ENCODE data around the gene BCAR1. TPM values are rescaled to one million over a fixed set of nuclear protein-coding genes. Genes with fewer than 3 reads are reported as not detected.

BCAR1 gene
- total RNA-seq, 4 donors from 2014 or later: 125 to 201 (median 154) TPM

DNA sequence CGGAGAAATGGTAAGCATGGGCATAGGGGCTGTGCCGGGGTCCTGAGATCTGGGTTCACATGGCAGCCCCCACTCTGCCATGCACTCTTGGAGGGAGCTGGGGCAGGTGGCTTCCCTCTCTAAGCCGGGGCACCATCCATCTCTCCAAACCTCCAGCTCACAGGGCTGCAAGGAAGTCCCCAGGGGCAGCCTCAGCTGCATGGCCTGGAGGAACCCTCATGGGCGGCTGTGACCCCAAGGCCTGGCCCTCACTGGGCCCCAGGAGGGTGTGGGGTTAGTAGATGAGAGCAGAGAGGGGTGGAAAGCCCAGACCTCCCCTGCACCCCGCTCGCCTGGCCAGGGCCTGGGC lies 47.0 kb downstream of the BCAR1 start:
- no peak overlapping the region for H3K4me3 ChIP-seq
- in situ Hi-C loops (cut with MboI; ENCODE audit: low pct_ligation_motif_present in 1 of 4, low pct_unique_long_range_greater_than_20kb in 1 of 4, low sequenced_read_pairs in 3 of 4): loop anchor here in 2 of 4 donors (10.0 to 25.0 kb wide), 3 partner anchors 180 to 558 kb away; no protein-coding TSS in a partner anchor
- no peaks in the 10 kb centered on the region for H3K36me3 ChIP-seq
- intact Hi-C loops (cut with DNase I; ENCODE audit: low total_unique reads): no loop called here
- H3K27me3 ChIP-seq: no peaks in the 10 kb centered on the region
- 88% methylated on average over 3 of the region's 6 CpGs; no CpG with 5 or more reads in 1 of the 2 donors for WGBS, 2 donors (ENCODE audit: low coverage in 1 of 2)
- no peak overlapping the region for H3K27ac ChIP-seq
- no peak for DNase-seq
- no peaks in the 10 kb centered on the region for H3K9me3 ChIP-seq
- H3K4me1 ChIP-seq: peaks cover 0 to 9% (median 0%) of the 10 kb centered on the region in 4 donors
- TF ChIP-seq, protein P1, sequence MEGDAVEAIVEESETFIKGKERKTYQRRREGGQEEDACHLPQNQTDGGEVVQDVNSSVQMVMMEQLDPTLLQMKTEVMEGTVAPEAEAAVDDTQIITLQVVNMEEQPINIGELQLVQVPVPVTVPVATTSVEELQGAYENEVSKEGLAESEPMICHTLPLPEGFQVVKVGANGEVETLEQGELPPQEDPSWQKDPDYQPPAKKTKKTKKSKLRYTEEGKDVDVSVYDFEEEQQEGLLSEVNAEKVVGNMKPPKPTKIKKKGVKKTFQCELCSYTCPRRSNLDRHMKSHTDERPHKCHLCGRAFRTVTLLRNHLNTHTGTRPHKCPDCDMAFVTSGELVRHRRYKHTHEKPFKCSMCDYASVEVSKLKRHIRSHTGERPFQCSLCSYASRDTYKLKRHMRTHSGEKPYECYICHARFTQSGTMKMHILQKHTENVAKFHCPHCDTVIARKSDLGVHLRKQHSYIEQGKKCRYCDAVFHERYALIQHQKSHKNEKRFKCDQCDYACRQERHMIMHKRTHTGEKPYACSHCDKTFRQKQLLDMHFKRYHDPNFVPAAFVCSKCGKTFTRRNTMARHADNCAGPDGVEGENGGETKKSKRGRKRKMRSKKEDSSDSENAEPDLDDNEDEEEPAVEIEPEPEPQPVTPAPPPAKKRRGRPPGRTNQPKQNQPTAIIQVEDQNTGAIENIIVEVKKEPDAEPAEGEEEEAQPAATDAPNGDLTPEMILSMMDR (IDR thresholded peaks at IDR 0.05): no peak
- TF ChIP-seq POLR2A (IDR thresholded peaks at IDR 0.05): no peak
- TF ChIP-seq POLR2AphosphoS5 (IDR thresholded peaks at IDR 0.05): no peak
- no peak for TF ChIP-seq EP300 (IDR thresholded peaks at IDR 0.05; ENCODE audit: low read depth)

DNA sequence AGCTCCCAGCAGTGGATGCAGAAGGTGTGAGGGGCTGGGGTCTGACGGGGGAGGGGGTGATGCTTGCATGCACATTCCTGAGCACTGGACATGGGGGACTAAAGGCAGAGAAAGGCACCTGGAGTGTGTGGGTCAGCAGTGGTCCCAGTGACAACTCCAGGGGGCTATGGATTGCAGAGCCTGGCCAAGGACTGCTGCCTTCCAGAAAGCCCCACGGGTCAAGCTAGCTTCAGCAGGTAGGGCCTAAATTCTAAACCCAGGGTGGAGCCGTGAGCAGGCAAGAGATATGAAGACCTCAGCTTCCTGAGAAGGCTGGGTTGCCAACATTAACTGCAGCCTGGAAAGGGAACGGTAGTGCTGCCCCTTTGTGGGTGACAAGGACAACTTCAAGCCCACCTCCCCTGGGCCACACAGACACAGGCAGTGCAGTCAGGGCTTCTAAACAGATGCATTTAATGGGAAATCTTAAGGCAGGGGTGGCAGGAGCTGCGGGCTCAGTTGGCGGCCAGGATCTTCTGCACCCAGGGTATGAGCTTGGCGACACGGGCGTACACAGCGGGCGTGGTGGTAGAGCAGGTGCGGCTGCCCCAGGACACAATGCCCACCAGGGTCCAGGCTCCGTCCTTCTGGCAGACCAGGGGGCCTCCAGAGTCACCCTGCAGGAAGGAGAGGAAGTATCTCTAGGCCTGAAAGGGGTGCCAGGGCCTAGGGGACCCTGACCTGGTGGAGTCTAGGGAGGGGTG lies 47.6 kb downstream of the BCAR1 start:
- H3K4me3 ChIP-seq: no peak overlapping the region
- in situ Hi-C loops (cut with MboI; ENCODE audit: low pct_ligation_motif_present in 1 of 4, low pct_unique_long_range_greater_than_20kb in 1 of 4, low sequenced_read_pairs in 3 of 4): loop anchor here in 2 of 4 donors (10.0 to 25.0 kb wide), 3 partner anchors 181 to 558 kb away; no protein-coding TSS in a partner anchor
- H3K27ac ChIP-seq: no peak overlapping the region
- 70% methylated on average over 13 of the region's 13 CpGs; no CpG with 5 or more reads in 1 of the 2 donors for WGBS, 2 donors (ENCODE audit: low coverage in 1 of 2)
- no peaks in the 10 kb centered on the region for H3K36me3 ChIP-seq
- intact Hi-C loops (cut with DNase I; ENCODE audit: low total_unique reads): no loop called here
- no peak for DNase-seq
- no peaks in the 10 kb centered on the region for H3K27me3 ChIP-seq
- peaks cover 0 to 13% (median 0%) of the 10 kb centered on the region in 4 donors for H3K4me1 ChIP-seq
- no peaks in the 10 kb centered on the region for H3K9me3 ChIP-seq
- TF ChIP-seq, protein P1 (IDR thresholded peaks at IDR 0.05): no peak
- TF ChIP-seq EP300 (IDR thresholded peaks at IDR 0.05; ENCODE audit: low read depth) (no peak), POLR2A (IDR thresholded peaks at IDR 0.05) (no peak), POLR2AphosphoS5 (IDR thresholded peaks at IDR 0.05) (no peak)

DNA sequence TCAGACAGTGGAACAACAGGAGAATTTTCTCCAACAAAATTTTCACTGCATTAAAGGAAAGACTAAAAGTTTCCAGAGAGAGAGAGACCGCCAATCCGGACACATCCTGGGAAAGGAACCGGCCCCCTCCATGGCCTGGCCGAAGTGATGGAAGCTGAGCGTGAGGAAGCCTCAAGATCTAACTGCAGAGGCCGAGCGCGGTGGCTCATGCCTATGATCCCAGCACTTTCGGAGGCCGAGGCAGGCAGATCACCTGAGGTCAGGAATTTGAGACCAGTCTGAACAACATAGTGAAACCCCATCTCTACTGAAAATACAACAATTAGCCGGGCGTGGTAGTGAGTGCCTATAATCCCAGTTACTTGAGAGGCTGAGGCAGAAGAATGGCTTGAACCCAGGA lies 48.3 kb downstream of the BCAR1 start:
- intact Hi-C loops (cut with DNase I; ENCODE audit: low total_unique reads): no loop called here

DNA sequence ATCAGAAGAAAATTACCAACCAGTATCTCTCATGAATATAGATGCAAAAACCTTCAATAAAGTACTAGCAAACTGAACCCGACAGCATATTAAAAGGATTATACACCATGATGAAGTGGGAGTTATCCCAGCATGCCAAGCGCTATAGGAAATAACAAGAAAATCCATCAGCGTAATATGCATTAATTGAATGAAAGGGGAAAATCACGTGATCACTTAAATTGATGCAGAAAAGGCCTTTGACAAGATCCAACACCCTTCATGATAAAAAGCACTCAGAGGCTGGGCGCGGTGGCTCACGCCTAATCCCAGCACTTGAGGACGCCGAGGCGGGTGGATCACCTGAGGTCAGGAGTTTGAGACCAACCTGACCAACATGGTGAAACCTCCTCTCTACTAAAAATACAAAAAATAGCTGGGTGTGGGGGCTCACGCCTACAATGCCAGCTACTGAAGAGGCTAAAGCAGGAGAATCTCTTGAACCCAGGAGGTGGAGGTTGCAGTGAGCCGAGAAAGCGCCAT lies 49.3 kb downstream of the BCAR1 start:
- no peak overlapping the region for H3K27ac ChIP-seq
- no peak overlapping the region for H3K4me3 ChIP-seq
- H3K27me3 ChIP-seq: peaks cover 13% of the 10 kb centered on the region
- TF ChIP-seq, protein P1 (IDR thresholded peaks at IDR 0.05): no peak
- TF ChIP-seq EP300 (IDR thresholded peaks at IDR 0.05; ENCODE audit: low read depth) (no peak), POLR2AphosphoS5 (IDR thresholded peaks at IDR 0.05) (no peak), POLR2A (IDR thresholded peaks at IDR 0.05) (no peak)
- in situ Hi-C loops (cut with MboI; ENCODE audit: low pct_ligation_motif_present in 1 of 4, low pct_unique_long_range_greater_than_20kb in 1 of 4, low sequenced_read_pairs in 3 of 4): loop anchor here in 2 of 4 donors (10.0 to 25.0 kb wide), 3 partner anchors 183 to 560 kb away; no protein-coding TSS in a partner anchor
- no peaks in the 10 kb centered on the region for H3K36me3 ChIP-seq
- DNase-seq: no peak
- H3K4me1 ChIP-seq: peaks cover 0 to 13% (median 3%) of the 10 kb centered on the region in 4 donors
- 85 to 93% methylated on average over 3 to 13 of the region's 13 CpGs for WGBS, 2 donors (ENCODE audit: low coverage in 1 of 2)
- intact Hi-C loops (cut with DNase I; ENCODE audit: low total_unique reads): no loop called here
- no peaks in the 10 kb centered on the region for H3K9me3 ChIP-seq

More for the DNA sequence above, 48.3 kb downstream of the BCAR1 start:
- Histone ChIP-seq H3K4me3 (no peak overlapping the region), H3K27me3 (peaks cover 3% of the 10 kb centered on the region), H3K27ac (no peak overlapping the region), H3K36me3 (no peaks in the 10 kb centered on the region), H3K9me3 (no peaks in the 10 kb centered on the region), H3K4me1 (peaks cover 0 to 13% (median 2%) of the 10 kb centered on the region in 4 donors)
- in situ Hi-C loops (cut with MboI; ENCODE audit: low pct_ligation_motif_present in 1 of 4, low pct_unique_long_range_greater_than_20kb in 1 of 4, low sequenced_read_pairs in 3 of 4): loop anchor here in 2 of 4 donors (10.0 to 25.0 kb wide), 3 partner anchors 182 to 559 kb away; no protein-coding TSS in a partner anchor
- TF ChIP-seq, protein P1 (IDR thresholded peaks at IDR 0.05): no peak
- TF ChIP-seq EP300 (IDR thresholded peaks at IDR 0.05; ENCODE audit: low read depth): no peak
- no peak for TF ChIP-seq POLR2A (IDR thresholded peaks at IDR 0.05)
- no peak for TF ChIP-seq POLR2AphosphoS5 (IDR thresholded peaks at IDR 0.05)
- 86 to 87% methylated on average over 12 of the region's 12 CpGs for WGBS, 2 donors (ENCODE audit: low coverage in 1 of 2)
- no peak for DNase-seq

Measured in transverse colon (tissue), 4 donors.